C4-2B (cell line): Measurements from ENCODE around the gene ZNF473.

Experiments
- H3K27ac ChIP-seq: fragments of 450-650 bp; 2 replicates; pipeline ENCODE4 v1.5.1; 2017
- CTCF ChIP-seq: fragments of 450-650 bp; conservative IDR thresholded peaks from 2 replicates; pipeline ENCODE4 v1.5.1; 2017; ENCODE audit warnings: mild to moderate bottlenecking
- ZFX ChIP-seq: fragments of 450-650 bp; IDR thresholded peaks from 2 replicates; pipeline ENCODE4 v1.6.1; 2017

Gene ZNF473

DNA sequence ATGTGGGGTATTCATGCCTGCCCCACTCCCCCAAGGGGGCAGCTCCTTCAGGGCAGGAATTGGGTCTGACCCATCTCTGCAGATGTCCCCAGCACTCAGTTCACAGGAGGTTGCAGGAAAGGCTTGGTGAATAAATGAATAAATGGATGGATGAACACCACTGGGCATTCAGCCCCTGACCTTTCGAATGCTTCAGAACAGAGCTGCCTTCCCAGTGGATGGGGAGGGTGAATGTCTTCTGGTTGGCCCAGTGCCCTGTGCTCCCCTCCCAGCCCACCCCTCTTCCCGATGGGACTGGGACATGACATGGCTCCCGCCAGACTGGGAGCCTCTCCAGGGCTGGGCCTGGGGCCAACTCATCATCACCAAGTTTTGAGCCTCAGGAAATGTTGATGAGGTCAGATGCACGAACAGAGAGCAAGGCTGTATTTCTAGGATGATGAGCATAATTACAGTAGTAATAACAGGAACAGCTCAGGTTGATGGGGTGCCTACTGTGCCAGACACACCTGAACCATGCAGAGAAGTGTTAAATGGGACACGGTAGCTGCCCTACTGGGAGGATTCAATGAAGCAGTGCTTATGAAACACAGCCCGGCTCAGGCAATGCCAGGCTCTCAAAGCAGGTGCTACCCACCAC is 26.3 kb upstream of the ZNF473 start:
- TF ChIP-seq CTCF (no peak), ZFX (no peak)

DNA sequence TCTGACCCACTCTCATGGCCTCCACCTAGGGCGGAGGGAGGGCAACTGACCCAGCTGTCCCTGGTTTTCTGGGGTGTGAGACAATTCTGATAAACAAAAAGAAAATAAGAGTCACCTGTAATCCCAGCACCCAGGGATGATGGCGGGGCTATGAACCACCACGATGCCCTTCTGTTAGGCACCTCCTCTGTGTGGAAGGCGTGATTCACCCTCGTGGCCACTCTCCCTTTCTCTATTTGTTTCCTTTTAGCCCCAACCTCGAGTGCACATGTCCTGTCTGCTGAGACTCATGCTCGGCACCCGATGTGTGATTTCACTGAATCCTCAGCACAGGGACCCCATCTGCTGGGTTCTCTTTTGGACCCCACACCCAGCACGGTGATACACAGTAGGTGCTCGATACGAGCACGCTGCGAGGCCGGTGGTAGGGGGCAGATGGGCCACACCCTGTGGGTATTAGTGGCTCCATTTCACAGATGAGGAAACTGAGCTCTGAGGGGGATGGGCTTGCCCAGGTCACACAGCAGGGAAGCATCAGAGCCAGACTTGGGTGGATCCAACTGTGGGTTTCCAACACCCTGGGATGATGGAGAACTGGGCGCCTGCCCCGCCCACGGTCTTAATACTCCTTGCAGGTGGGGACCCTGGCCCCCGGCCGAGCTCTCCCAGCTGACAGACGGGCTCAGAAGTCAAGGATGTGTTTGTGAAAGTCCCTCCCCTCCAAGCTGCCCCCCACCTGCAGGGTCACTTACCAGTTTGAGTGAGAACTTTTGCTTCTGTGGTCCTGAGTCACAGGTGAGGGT is 25.6 kb upstream of the ZNF473 start:
- TF ChIP-seq ZFX (no peak), CTCF (no peak)

More for the DNA sequence above, 26.3 kb upstream of the ZNF473 start:
- no peak overlapping the region for H3K27ac ChIP-seq

GRCh38 chr19:50000841-50001557 is 24.8 kb upstream of the ZNF473 start:
- TF ChIP-seq CTCF (no peak), ZFX (no peak)
- H3K27ac ChIP-seq: no peak overlapping the region

More for the DNA sequence above, 25.6 kb upstream of the ZNF473 start:
- H3K27ac ChIP-seq: no peak overlapping the region

- H3K27ac ChIP-seq: no peak overlapping the region
- TF ChIP-seq CTCF (no peak), ZFX (no peak)
Observed at GRCh38 chr19:50001775-50002174, 24.0 kb upstream of the ZNF473 start.

DNA sequence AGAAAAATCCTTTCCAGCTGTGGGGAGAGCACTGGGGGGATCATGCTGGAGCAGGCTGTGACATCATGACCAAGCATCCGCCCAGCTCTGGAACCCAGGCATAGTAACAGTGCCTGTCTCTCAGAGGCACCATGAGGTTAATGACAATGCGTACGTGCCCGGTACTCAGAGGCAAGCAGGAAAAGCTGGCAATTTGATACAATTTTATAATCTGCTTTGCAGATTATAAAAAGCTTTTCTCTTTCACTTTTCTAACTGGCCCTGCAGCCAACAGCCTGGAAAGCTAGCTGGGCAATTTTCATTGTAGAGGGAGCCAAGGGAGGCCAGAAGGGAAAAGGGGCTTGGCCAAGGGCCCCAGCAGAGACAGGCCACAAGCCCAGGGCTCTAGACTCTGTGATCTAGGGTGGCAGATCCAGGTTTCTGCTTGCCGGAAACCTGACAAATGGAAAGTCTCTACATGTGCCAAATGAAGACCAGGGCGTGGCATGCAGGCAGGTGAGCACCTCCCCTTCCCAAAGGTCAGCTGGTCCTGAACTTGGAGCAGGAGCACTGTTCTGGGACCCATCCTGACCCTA is 23.3 kb upstream of the ZNF473 start:
- no peak overlapping the region for H3K27ac ChIP-seq
- TF ChIP-seq ZFX (no peak), CTCF (no peak)

- no peak overlapping the region for H3K27ac ChIP-seq
- TF ChIP-seq CTCF: no peak
- TF ChIP-seq ZFX: no peak
Observed at GRCh38 chr19:50003254-50003788, 22.5 kb upstream of the ZNF473 start.
